ENCODE results near the gene COG4.

GRCh38 chr16:70453892-70454221 is 69.5 kb downstream of the COG4 start:
- TF ChIP-seq CTCF (IDR thresholded peaks at IDR 0.05) (no peak), POLR2A (IDR thresholded peaks at IDR 0.05) (no peak)

All from body of pancreas (tissue), 4 donors.